GM21825 (cell line): ENCODE data around the gene ULK4.
"Not testable (repeated sequence)": the region's sequence is repeated elsewhere in the genome, so short reads cannot be mapped to it uniquely, and the experiment has no call there.

ENCODE experiments used
- ATAC-seq: cut with Tn5 transposase; IDR thresholded peaks from one replicate; pipeline ENCODE4 v1.9.1; 2021; ENCODE audit warnings: mild to moderate bottlenecking, moderate library complexity; ENCODE audit not compliant: unreplicated experiment

Gene ULK4

GRCh38 chr3:41874022-41874421 lies 87.9 kb downstream of the ULK4 start:
- no peak for ATAC-seq

GRCh38 chr3:41872157-41872556 lies 89.7 kb downstream of the ULK4 start:
- ATAC-seq: no peak

- no peak for ATAC-seq
Measured at GRCh38 chr3:41867533-41867932, 94.4 kb downstream of the ULK4 start.

- ATAC-seq: no peak
Measured at GRCh38 chr3:41866298-41866697, 95.6 kb downstream of the ULK4 start.

GRCh38 chr3:41863024-41863423 lies 98.9 kb downstream of the ULK4 start:
- ATAC-seq: no peak

GRCh38 chr3:41860489-41860888 lies 101.4 kb downstream of the ULK4 start:
- not testable (repeated sequence) for ATAC-seq

GRCh38 chr3:41854956-41855355 lies 106.9 kb downstream of the ULK4 start:
- ATAC-seq: no peak

GRCh38 chr3:41853540-41854196 lies 108.2 kb downstream of the ULK4 start:
- no peak for ATAC-seq

- ATAC-seq: no peak
Measured at GRCh38 chr3:41848753-41849574, 112.9 kb downstream of the ULK4 start.

GRCh38 chr3:41847679-41848078 lies 114.2 kb downstream of the ULK4 start:
- no peak for ATAC-seq

GRCh38 chr3:41846850-41847249 lies 115.1 kb downstream of the ULK4 start:
- ATAC-seq: no peak

GRCh38 chr3:41845826-41846225 lies 116.1 kb downstream of the ULK4 start:
- no peak for ATAC-seq

GRCh38 chr3:41844256-41844655 lies 117.6 kb downstream of the ULK4 start:
- ATAC-seq: not testable (repeated sequence)

- ATAC-seq: not testable (repeated sequence)
Measured at GRCh38 chr3:41840936-41841668, 120.8 kb downstream of the ULK4 start.

GRCh38 chr3:41836360-41837134 lies 125.4 kb downstream of the ULK4 start:
- ATAC-seq: no peak

- ATAC-seq: no peak
Measured at GRCh38 chr3:41833628-41834027, 128.3 kb downstream of the ULK4 start.

- no peak for ATAC-seq
Measured at GRCh38 chr3:41819236-41819635, 142.7 kb downstream of the ULK4 start.

GRCh38 chr3:41808618-41809017 lies 153.3 kb downstream of the ULK4 start:
- ATAC-seq: no peak

- no peak for ATAC-seq
Measured at GRCh38 chr3:41808152-41808551, 153.8 kb downstream of the ULK4 start.

- no peak for ATAC-seq
Measured at GRCh38 chr3:41794748-41795589, 166.9 kb downstream of the ULK4 start.
